ENCODE results near the gene SLC35A5. TPM values are rescaled to one million over a fixed set of nuclear protein-coding genes. Genes with fewer than 3 reads are reported as not detected.

The SLC35A5 gene
- total RNA-seq (2016; rRNA removed; fragmentation: Illumina TruSeq; extraction: Trizol) = 26.5 and 36.4 TPM in 2 replicates
- 2.2 and 2.8 TPM in 2 replicates for total RNA-seq (2016; cell fraction: cytosol; rRNA removed; fragmentation: Illumina TruSeq; extraction: Trizol; ENCODE audit: low read depth)
- total RNA-seq (2016; cell fraction: insoluble cytoplasmic fraction; rRNA removed; fragmentation: Illumina TruSeq; extraction: Trizol) = 25.1 and 31.2 TPM in 2 replicates
- total RNA-seq (2016; cell fraction: membrane; rRNA removed; fragmentation: Illumina TruSeq; extraction: Trizol) = 13.0 and 15.4 TPM in 2 replicates
- total RNA-seq (2016; cell fraction: nucleus; rRNA removed; fragmentation: Illumina TruSeq; extraction: Trizol) = 18.9 and 20.4 TPM in 2 replicates
- 13.2 and 15.5 TPM in 2 replicates for polyA plus RNA-seq (2011; rRNA removed)
- polyA plus RNA-seq (2011; cell fraction: cytosol; rRNA removed) = 7.5 and 17.1 TPM in 2 replicates
- polyA plus RNA-seq (2011; cell fraction: nucleus; rRNA removed) = 4.5 and 7.6 TPM in 2 replicates
- 11.7 and 17.7 TPM in 2 replicates for polyA plus RNA-seq (2012)
- 1.2 and 2.1 TPM in 2 replicates for polyA plus RNA-seq (2016; cell fraction: cytosol; fragmentation: Illumina TruSeq; extraction: Trizol; ENCODE audit: low read depth)
- polyA plus RNA-seq (2016; cell fraction: insoluble cytoplasmic fraction; fragmentation: Illumina TruSeq; extraction: Trizol; ENCODE audit: low read depth) = 24.1 and 30.4 TPM in 2 replicates
- 7.7 and 8.3 TPM in 2 replicates for polyA plus RNA-seq (2016; cell fraction: membrane; fragmentation: Illumina TruSeq; extraction: Trizol; ENCODE audit: low read depth)
- polyA plus RNA-seq (2016; cell fraction: nucleus; fragmentation: Illumina TruSeq; extraction: Trizol; ENCODE audit: insufficient read depth, low read depth) = 20.6 and 24.4 TPM in 2 replicates
- 29.2 and 35.8 TPM in 2 replicates for polyA minus RNA-seq (2011; rRNA and poly(A)+ RNA removed; ENCODE audit: low replicate concordance)
- 15.7 and 19.2 TPM in 2 replicates for polyA minus RNA-seq (2011; cell fraction: cytosol; rRNA and poly(A)+ RNA removed)
- 13.1 and 18.9 TPM in 2 replicates for polyA minus RNA-seq (2011; cell fraction: nucleus; rRNA and poly(A)+ RNA removed)
- percentile 69 among the genes with signal in this experiment for Bru-seq, nascent RNA
- BruChase-seq, experiment 1, labeled RNA remaining after a 6-hour chase = percentile 74 among the genes with signal in this experiment
- BruChase-seq, experiment 2, labeled RNA remaining after a 2-hour chase = percentile 68 among the genes with signal in this experiment
- long read RNA-seq, experiment 1, full-length matches to known transcripts = 8 of 10 reads
- long read RNA-seq, experiment 1, partial matches to known transcripts = 0 of 10 reads
- long read RNA-seq, experiment 1, other reads (novel, unspliced or antisense) = 2 of 10 reads
- long read RNA-seq, experiment 2, full-length matches to known transcripts = 9 of 33 reads
- long read RNA-seq, experiment 2, partial matches to known transcripts = 0 of 33 reads
- long read RNA-seq, experiment 2, other reads (novel, unspliced or antisense) = 24 of 33 reads

GRCh38 chr3:112561734-112562529 lies at the start of gene SLC35A5, which contains the start of gene ATG3:
Gene SLC35A5, plus strand, starts transcription at chr3:112562045. Its CDS starts 1,359 bp downstream, at chr3:112563404.
Gene ATG3, minus strand, starts transcription at chr3:112561962. Its CDS starts 434 bp downstream, at chr3:112561528.
- WGBS (ENCODE audit: low lambda C conversion rate) = 0% methylated on average over 21 of the region's 58 CpGs
- Histone ChIP-seq H3K9ac (ENCODE audit: insufficient read depth, low read depth, low read length) (peak within 1 kb of the TSS; percentile 88), H3K9me3 (ENCODE audit: low read length) (no peaks in the 10 kb centered on the region), H3K36me3 (replicated peaks in 1 of 2; ENCODE audit: control insufficient read depth in 1 of 2, insufficient read depth in 2 of 2, low read length in 2 of 2) (peaks cover 0 to 7% of the 10 kb centered on the region in 2 experiments; a peak in 1 of 5 replicates), H3K27me3 (ENCODE audit: control insufficient read depth in 1 of 2, insufficient read depth in 2 of 2, low read length in 2 of 2) (no peaks in the 10 kb centered on the region; a peak in 1 of 5 replicates), H3K27ac (ENCODE audit: extremely low read length, insufficient read depth, low read length) (peak within 1 kb of the TSS; percentile 95), H3K79me2 (ENCODE audit: insufficient read depth, low read length) (peaks cover 37% of the 10 kb centered on the region), H2AFZ (ENCODE audit: low read length) (peak within 1 kb of the TSS; percentile 98), H4K20me1 (ENCODE audit: insufficient read depth, low read length) (no peaks in the 10 kb centered on the region), H3K4me3 (replicated peaks in 1 of 3; ENCODE audit: insufficient read depth in 1 of 3, low read depth in 2 of 3, low read length in 3 of 3) (peak within 1 kb of the TSS; percentile 85 to 91 (median 85)), H3K4me2 (ENCODE audit: low read depth, low read length) (peak within 1 kb of the TSS; percentile 85), H3K4me1 (ENCODE audit: insufficient read depth, low read length) (peaks cover 16% of the 10 kb centered on the region)
- TSS peak; percentile 77 for BruUV-seq (replicated peaks)
- CTCF ChIA-PET (ENCODE audit: low intra/inter-chr PET ratio, low total read pairs) = no interaction called here
- in situ Hi-C loops (cut with HindIII; ENCODE audit: extremely low pct_ligation_motif_present, low pct_unique_long_range_greater_than_20kb) = no loop called here
- intact Hi-C loops (cut with micrococcal nuclease; ENCODE audit: unreplicated experiment) = loop anchor here (2.0 kb wide), 1 partner anchor 429 kb away; the partner anchor contains the start of gene GTPBP8
- ATAC-seq (peak; percentile 94), DNase-seq (ENCODE audit: low spot score) (peak; percentile 96), FAIRE-seq (peak; percentile 93)
- POLR2A ChIA-PET = interaction anchor here (0.6 to 1.1 kb wide), 5 partner anchors 11 to 583 kb away, joined by 3 to 7 read pairs (median 4); partner anchors contain the start of gene ABHD10
- TF ChIP-seq ZNF737 (CRISPR knock-in tag; IDR thresholded peaks at IDR 0.05; ENCODE audit: borderline replicate concordance) (no peak), IKZF4 (CRISPR knock-in tag; IDR thresholded peaks at IDR 0.05; ENCODE audit: borderline replicate concordance, low read depth, not compliant biosample characterization) (no peak), ZNF224 (CRISPR knock-in tag; IDR thresholded peaks at IDR 0.05) (peak; percentile 98; the same call in 1 of the 2 replicates), SMC3 (IDR thresholded peaks at IDR 0.05; ENCODE audit: low read length) (no peak), ZNF34 (CRISPR knock-in tag; IDR thresholded peaks at IDR 0.05; ENCODE audit: borderline replicate concordance) (no peak), ZNF800 (CRISPR knock-in tag; IDR thresholded peaks at IDR 0.05) (0 out of 2 replicates have a peak, but pooled peaks have one; percentile 33)
- TF ChIP-seq, protein P1, sequence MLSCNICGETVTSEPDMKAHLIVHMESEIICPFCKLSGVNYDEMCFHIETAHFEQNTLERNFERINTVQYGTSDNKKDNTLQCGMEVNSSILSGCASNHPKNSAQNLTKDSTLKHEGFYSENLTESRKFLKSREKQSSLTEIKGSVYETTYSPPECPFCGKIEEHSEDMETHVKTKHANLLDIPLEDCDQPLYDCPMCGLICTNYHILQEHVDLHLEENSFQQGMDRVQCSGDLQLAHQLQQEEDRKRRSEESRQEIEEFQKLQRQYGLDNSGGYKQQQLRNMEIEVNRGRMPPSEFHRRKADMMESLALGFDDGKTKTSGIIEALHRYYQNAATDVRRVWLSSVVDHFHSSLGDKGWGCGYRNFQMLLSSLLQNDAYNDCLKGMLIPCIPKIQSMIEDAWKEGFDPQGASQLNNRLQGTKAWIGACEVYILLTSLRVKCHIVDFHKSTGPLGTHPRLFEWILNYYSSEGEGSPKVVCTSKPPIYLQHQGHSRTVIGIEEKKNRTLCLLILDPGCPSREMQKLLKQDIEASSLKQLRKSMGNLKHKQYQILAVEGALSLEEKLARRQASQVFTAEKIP (CRISPR knock-in tag; IDR thresholded peaks at IDR 0.05; ENCODE audit: borderline replicate concordance) = no peak
- TF ChIP-seq, protein P2, sequence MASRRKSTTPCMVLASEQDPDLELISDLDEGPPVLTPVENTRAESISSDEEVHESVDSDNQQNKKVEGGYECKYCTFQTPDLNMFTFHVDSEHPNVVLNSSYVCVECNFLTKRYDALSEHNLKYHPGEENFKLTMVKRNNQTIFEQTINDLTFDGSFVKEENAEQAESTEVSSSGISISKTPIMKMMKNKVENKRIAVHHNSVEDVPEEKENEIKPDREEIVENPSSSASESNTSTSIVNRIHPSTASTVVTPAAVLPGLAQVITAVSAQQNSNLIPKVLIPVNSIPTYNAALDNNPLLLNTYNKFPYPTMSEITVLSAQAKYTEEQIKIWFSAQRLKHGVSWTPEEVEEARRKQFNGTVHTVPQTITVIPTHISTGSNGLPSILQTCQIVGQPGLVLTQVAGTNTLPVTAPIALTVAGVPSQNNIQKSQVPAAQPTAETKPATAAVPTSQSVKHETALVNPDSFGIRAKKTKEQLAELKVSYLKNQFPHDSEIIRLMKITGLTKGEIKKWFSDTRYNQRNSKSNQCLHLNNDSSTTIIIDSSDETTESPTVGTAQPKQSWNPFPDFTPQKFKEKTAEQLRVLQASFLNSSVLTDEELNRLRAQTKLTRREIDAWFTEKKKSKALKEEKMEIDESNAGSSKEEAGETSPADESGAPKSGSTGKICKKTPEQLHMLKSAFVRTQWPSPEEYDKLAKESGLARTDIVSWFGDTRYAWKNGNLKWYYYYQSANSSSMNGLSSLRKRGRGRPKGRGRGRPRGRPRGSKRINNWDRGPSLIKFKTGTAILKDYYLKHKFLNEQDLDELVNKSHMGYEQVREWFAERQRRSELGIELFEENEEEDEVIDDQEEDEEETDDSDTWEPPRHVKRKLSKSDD (CRISPR knock-in tag; IDR thresholded peaks at IDR 0.05; ENCODE audit: low read depth) = 0 out of 2 replicates have a peak, but pooled peaks have one; percentile 52

Measured in HepG2 (cell line).